ENCODE measurements around the gene ATP1A3.
A peak's percentile ranks its signal among the peaks of the same experiment; 100 is the strongest.

Gene ATP1A3

DNA sequence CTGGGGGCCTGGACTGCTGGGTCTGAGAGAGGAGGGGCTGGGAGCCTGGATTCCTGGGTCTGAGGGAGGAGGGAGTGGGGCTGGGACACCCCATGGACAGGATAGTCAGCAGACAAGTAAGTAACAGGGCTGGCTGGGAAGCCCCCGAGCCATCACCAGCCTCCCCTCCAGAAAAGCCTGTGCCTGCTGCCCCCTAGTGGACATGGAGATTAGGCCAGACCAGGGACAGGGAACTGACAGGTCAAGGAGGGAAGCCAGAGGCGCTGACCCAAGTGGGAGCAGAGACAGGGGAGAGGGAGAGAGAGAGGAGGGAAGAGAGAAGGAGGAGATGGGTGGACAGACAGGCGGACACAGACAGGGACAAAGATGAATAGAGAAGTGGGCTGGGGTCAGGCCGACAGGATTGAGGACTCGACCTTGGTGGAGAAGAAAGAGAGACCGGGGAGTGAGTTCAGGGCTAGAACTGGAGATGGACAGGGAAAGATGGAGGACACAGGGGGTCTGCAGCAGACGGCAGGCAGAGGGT lies 59.1 kb downstream of the ATP1A3 start:
- peak overlapping the region; percentile 66 for H3K27ac Mint-ChIP-seq

DNA sequence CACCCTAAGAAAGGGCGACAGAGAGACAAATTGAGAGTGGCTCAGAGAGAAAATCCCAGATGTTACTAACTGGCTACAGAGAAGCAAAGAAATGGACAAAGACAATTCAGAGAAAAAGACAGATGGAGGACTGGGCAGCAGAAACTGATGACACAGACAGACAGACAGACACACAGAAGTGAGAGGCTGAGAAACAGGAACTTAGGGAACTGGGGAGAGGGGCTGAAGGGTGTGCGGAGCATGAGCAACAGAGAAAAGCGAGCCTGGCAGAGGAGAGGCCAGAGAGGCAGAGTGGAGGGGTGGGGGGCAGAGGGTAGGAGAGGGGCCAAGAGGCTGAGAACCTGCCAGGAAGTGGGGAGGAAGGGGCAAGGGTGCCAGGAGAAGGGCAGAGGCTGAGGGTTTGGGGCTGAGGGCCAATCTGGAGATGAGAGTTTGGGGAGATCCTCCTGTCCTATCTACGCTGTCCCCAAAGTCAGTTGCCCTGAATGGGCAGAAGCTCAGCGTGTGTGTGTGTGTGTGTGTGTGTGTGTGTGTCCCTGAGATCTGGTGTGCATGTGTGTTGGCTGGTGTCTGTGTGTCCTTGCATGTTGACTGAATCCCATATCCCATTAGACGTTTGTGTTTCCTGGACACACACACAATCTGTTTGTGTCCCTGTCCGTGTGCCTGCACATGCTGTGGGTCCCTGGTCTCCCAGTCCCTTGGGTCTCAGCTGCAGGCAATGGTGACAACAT lies 60.2 kb downstream of the ATP1A3 start:
- Mint-ChIP-seq H3K4me3 (no peak overlapping the region), H3K4me1 (ENCODE audit: low read depth) (peaks cover 64% of the 10 kb centered on the region), H3K36me3 (ENCODE audit: low read depth) (no peaks in the 10 kb centered on the region), H3K27me3 (peaks cover 15% of the 10 kb centered on the region), H3K27ac (peak overlapping the region; percentile 8), H3K9me3 (no peaks in the 10 kb centered on the region)

More for the DNA sequence above, 59.1 kb downstream of the ATP1A3 start:
- H3K4me3 Mint-ChIP-seq = peak overlapping the region; percentile 50
- H3K27me3 Mint-ChIP-seq = peaks cover 12% of the 10 kb centered on the region
- H3K4me1 Mint-ChIP-seq (ENCODE audit: low read depth) = peaks cover 55% of the 10 kb centered on the region
- H3K9me3 Mint-ChIP-seq = no peaks in the 10 kb centered on the region
- no peaks in the 10 kb centered on the region for H3K36me3 Mint-ChIP-seq (ENCODE audit: low read depth)

GRCh38 chr19:41932720-41933332 lies 61.2 kb downstream of the ATP1A3 start:
- Mint-ChIP-seq H3K36me3 (ENCODE audit: low read depth) (no peaks in the 10 kb centered on the region), H3K27ac (no peak overlapping the region), H3K4me3 (no peak overlapping the region), H3K27me3 (peaks cover 16% of the 10 kb centered on the region), H3K4me1 (ENCODE audit: low read depth) (peaks cover 66% of the 10 kb centered on the region), H3K9me3 (no peaks in the 10 kb centered on the region)

GRCh38 chr19:41932259-41932719 lies 61.7 kb downstream of the ATP1A3 start:
- Mint-ChIP-seq H3K36me3 (ENCODE audit: low read depth) (no peaks in the 10 kb centered on the region), H3K4me3 (no peak overlapping the region), H3K27ac (no peak overlapping the region), H3K4me1 (ENCODE audit: low read depth) (peaks cover 61% of the 10 kb centered on the region), H3K9me3 (no peaks in the 10 kb centered on the region), H3K27me3 (peaks cover 16% of the 10 kb centered on the region)

DNA sequence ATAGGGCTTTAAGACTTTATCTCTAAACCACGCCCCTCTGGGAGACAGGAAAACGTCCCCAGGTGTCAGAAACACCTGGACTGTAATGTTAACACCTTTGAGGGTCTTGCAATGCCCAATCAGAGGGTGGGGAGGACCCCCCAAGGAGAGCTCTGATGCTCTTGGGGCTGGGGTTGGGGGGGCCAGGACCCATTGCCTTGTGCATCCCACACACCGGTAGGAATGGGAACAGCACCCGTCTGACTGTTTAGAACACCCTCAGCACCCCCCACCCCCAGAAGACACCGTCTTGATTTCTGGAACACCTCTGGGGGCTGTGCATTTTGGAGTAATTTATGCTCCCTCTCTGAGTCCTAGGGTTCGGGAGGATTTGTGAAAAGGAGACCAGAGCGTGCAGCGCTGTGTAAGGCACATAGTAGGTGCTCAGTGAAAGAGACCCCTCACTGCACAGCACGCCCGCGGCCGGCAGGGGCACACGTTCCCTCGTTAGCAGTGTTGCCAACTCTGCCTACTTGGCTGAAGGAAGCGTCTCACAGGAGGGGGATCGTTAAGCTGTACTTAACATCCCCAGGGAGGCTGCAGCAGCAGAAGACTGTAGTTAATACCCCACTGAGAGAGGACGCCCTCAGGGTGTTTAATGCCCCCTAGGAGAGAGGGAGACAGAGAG lies 63.0 kb downstream of the ATP1A3 start:
- no peak overlapping the region for H3K4me3 Mint-ChIP-seq
- H3K4me1 Mint-ChIP-seq (ENCODE audit: low read depth) = peaks cover 52% of the 10 kb centered on the region
- no peaks in the 10 kb centered on the region for H3K9me3 Mint-ChIP-seq
- no peaks in the 10 kb centered on the region for H3K36me3 Mint-ChIP-seq (ENCODE audit: low read depth)
- H3K27me3 Mint-ChIP-seq = peaks cover 16% of the 10 kb centered on the region
- no peak overlapping the region for H3K27ac Mint-ChIP-seq

DNA sequence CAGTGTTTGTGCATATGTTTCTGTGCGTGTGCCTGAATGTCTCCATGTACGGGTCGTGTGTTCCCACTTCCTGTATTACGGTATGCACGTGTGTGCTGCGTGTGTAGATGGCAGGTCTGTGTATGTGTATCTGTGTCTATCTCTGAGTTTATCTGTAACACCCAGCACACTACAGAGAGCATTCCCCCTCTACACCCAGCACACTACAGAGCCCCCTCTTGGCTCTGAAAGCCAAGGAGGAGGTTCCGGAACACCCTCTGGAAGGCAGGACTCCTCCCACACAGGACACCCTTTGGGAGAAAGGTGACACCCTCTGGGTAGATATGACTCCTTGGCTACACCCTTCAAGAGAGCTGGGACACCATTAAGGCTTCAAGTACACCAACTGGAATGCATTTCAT lies 63.7 kb downstream of the ATP1A3 start:
- Mint-ChIP-seq H3K36me3 (ENCODE audit: low read depth) (no peaks in the 10 kb centered on the region), H3K4me3 (no peak overlapping the region), H3K27me3 (peaks cover 13% of the 10 kb centered on the region), H3K9me3 (no peaks in the 10 kb centered on the region), H3K27ac (no peak overlapping the region), H3K4me1 (ENCODE audit: low read depth) (peaks cover 48% of the 10 kb centered on the region)

GRCh38 chr19:41929536-41930071 lies 64.4 kb downstream of the ATP1A3 start:
- Mint-ChIP-seq H3K36me3 (ENCODE audit: low read depth) (no peaks in the 10 kb centered on the region), H3K27me3 (peaks cover 8% of the 10 kb centered on the region), H3K4me1 (ENCODE audit: low read depth) (peaks cover 41% of the 10 kb centered on the region), H3K4me3 (peak overlapping the region; percentile 83), H3K27ac (no peak overlapping the region), H3K9me3 (no peaks in the 10 kb centered on the region)

DNA sequence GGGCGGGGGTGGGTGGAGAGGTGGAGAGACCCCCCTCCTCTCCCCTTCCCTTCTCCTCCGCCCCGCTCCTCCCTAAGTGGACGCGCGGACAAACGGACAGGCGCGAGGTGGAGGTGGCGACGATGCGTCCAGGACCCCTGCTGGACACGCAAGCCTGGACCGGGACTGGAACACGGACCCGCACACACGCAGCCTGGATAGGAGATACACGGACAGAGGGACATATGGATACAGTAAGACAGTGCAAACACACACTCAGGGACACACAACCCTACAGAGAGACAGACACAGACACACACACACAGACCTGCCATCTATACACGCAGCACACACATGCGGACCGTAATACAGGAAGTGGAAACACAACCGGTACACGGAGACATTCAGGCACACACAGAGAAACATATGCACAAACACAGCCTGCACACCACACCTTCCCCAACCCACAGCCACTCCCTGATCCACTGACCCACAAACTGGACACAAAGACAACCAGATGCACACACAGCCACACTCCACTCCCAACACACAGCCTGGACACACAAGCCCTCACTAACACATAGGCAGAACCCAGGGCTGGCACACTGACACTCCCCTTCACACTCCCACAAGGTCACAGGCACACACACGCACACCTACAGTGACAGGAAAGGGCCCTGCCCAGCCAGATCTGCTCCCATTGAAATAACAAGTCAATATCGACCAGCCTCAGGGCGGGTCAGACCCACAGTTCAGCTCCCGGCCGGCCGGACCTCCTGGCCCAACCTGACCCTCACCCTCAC lies 65.1 kb downstream of the ATP1A3 start:
- Mint-ChIP-seq H3K9me3 (no peaks in the 10 kb centered on the region), H3K27ac (peak overlapping the region; percentile 81), H3K4me3 (peak overlapping the region; percentile 83), H3K27me3 (peaks cover 8% of the 10 kb centered on the region), H3K36me3 (ENCODE audit: low read depth) (no peaks in the 10 kb centered on the region), H3K4me1 (ENCODE audit: low read depth) (peaks cover 38% of the 10 kb centered on the region)

DNA sequence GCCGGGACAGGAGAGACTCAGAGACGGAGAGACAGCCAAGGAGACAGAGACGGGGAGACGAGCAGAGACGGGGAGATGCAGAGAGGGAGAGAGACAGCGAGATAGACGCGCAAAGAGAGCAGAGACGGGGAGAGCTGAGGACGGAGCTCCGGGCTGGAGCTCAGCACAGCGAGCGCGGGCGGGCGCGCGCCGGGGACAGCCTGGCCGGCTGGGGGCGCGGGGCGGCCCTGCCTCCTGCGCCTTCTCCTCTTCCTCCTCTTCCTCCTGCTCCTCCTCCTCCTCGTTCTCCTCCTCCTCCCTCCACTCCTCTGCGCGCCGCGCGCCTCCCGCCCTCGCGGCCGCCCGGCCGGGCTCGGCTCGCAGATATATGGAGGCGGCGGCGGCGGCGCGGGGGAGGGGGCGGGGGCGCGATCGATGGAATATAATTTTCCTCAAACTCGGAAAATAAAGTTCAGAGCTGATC lies 65.8 kb downstream of the ATP1A3 start, which contains the start of gene ERFL:
ERFL (minus strand) TSS at position 229 of the 463 bp plus-strand sequence. CDS start 15,530 bp downstream, outside the sequence.
- H3K9me3 Mint-ChIP-seq = no peaks in the 10 kb centered on the region
- H3K4me3 Mint-ChIP-seq = peak within 1 kb of the TSS; percentile 83
- H3K4me1 Mint-ChIP-seq (ENCODE audit: low read depth) = peaks cover 36% of the 10 kb centered on the region
- H3K27ac Mint-ChIP-seq = peak within 1 kb of the TSS; percentile 81
- H3K36me3 Mint-ChIP-seq (ENCODE audit: low read depth) = no peaks in the 10 kb centered on the region
- peaks cover 8% of the 10 kb centered on the region for H3K27me3 Mint-ChIP-seq

DNA sequence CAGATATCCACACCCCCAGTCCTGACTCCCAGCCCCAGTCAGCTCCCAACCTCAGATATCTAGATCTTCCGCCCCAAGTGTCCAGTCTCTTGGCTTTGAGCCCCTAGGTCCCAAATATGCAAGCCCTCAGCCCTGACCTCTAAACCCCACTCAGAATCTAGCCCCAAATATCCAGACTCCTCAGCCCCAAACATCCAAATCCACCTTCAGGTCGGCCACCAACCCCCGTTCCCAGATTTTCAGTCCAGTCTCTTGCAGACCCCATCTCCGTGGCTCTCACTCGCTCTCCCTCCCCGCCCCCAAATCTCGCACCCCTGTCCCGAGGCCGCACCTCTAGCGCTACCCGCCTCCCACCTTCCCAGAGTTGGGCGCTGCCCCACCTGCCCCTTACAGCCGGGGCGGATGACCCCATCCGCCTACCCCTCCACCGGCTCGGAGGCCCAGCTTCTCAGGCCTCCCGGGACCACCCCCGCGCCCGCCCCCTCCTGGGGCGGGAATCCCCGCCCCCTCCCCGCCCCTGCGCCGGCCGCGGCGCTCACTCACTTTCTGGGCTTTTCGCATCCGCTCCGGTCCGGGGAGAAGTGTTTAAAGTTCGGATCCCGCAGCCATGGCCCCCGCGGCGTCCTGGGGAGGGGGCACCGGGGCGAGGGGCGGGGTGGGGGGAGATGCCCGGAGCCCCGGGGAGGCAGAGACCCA lies 66.4 kb downstream of the ATP1A3 start:
- no peaks in the 10 kb centered on the region for H3K9me3 Mint-ChIP-seq
- peaks cover 8% of the 10 kb centered on the region for H3K27me3 Mint-ChIP-seq
- no peaks in the 10 kb centered on the region for H3K36me3 Mint-ChIP-seq (ENCODE audit: low read depth)
- H3K4me3 Mint-ChIP-seq = peak overlapping the region; percentile 81
- peak overlapping the region; percentile 75 for H3K27ac Mint-ChIP-seq
- H3K4me1 Mint-ChIP-seq (ENCODE audit: low read depth) = peaks cover 36% of the 10 kb centered on the region

DNA sequence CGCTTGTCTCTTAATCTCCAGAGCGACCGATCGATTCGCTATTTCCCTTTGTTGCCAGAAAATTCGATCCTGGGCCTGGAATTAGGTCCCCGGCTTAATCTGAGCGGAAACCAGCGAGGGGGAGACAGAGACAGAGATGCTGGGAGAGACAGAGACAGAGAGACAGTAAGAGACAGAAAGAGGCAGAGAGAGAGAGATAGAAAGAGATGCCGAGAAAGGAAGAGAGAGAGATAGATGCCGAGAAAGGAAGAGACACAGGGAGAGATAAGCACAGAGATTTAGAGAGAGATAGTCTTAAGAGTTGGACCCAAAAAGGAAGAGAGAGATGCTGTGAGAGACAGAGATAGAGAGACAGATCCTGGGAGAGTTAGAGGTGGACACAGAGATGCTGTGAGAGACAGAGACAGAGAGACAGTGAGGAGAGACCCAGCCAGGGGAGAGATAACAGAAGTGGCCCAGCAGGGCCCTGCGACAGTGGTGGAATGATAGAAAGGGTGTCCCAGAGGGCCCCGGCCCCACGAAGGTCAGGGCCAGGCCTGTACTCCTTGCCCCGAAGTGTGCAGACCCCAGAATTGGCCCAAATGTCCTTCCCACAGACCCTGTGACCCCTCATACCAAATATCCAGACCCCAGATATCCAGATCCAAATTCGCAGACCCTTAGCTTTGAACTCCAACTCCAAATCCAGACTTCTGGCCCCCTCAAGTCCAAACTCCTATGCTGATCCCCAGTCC lies 67.1 kb downstream of the ATP1A3 start:
- peaks cover 13% of the 10 kb centered on the region for H3K27me3 Mint-ChIP-seq
- H3K4me1 Mint-ChIP-seq (ENCODE audit: low read depth) = peaks cover 42% of the 10 kb centered on the region

GRCh38 chr19:41926028-41926762 lies 67.8 kb downstream of the ATP1A3 start:
- Mint-ChIP-seq H3K36me3 (ENCODE audit: low read depth) (no peaks in the 10 kb centered on the region), H3K4me1 (ENCODE audit: low read depth) (peaks cover 43% of the 10 kb centered on the region), H3K27me3 (peaks cover 17% of the 10 kb centered on the region), H3K4me3 (no peak overlapping the region), H3K27ac (no peak overlapping the region), H3K9me3 (no peaks in the 10 kb centered on the region)

More for the DNA sequence above, 67.1 kb downstream of the ATP1A3 start:
- H3K36me3 Mint-ChIP-seq (ENCODE audit: low read depth) = no peaks in the 10 kb centered on the region
- no peak overlapping the region for H3K4me3 Mint-ChIP-seq
- no peak overlapping the region for H3K27ac Mint-ChIP-seq
- H3K9me3 Mint-ChIP-seq = no peaks in the 10 kb centered on the region
